GM18861 (cell line): Measurements from ENCODE around the gene LGI2.

ENCODE experiments used
- ATAC-seq: cut with Tn5 transposase; IDR thresholded peaks from one replicate; pipeline ENCODE4 v1.9.1; 2021; ENCODE audit not compliant: unreplicated experiment

The LGI2 gene

DNA sequence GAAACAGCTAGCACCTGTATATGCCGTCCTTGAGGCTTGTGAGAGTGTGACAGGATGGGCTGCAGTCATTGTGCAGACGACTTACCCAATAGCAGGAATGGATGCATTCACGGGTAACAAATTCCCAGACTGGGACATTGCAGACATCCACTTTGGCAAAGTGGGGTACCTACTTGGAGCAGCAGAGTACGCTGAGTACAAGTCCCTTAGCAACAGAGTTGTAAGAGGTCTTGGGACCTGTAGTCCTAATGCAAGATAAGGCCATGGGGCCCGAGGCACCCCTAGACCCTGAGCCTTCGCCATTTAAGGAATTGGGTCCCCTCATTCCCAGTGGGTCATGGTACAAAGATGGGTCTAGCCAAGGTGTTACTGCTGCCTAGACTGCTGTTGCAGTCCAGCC lies 62.5 kb downstream of the LGI2 start:
- ATAC-seq, result no peak

DNA sequence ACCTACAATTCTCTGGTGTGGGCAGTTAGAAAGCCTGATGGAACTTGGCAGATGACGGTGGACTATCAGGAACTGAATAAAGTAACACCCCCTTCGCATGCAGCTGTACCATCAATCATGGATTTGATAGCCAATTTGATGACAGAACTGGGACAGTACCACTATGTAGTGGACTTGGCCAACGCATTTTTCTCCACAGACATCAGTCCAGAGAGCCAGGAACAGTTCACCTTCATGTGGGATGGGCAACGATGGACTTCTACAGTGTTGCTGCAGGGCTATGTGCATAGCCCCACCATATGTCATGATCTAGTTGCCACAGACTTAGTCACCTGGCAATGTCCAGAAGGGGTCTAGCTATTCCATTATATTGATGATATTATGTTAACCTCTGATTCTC lies 63.4 kb downstream of the LGI2 start:
- no peak for ATAC-seq

DNA sequence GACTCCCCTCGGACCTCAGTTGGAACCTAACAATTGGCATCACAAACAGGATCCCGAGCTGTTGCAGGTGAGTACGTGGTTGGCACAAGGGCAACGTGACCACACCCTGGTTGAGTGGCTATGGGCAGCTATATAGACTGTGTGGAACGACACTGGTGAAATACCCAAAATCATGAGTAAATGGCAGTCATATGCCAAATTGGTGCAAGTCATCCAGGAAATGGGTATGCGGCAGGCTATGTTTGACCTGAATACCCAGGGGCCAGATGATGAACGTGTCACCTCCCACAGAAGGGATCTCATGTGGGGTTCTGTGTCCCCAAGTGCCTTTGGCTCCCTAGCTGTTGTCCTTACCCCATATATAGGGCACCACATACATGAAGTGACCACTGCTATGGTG lies 64.7 kb downstream of the LGI2 start:
- ATAC-seq, result no peak

GRCh38 chr4:24965627-24966026 lies 65.1 kb downstream of the LGI2 start:
- no peak for ATAC-seq

- ATAC-seq, result no peak
These were observed 67.5 kb downstream of the LGI2 start for GRCh38 chr4:24963277-24963676.

GRCh38 chr4:24957886-24958285 lies 72.9 kb downstream of the LGI2 start:
- ATAC-seq, result no peak

- ATAC-seq, result no peak
These were observed 74.0 kb downstream of the LGI2 start for GRCh38 chr4:24956763-24957162.

GRCh38 chr4:24956091-24956490 lies 74.7 kb downstream of the LGI2 start:
- no peak for ATAC-seq

GRCh38 chr4:24952667-24953066 lies 78.1 kb downstream of the LGI2 start:
- ATAC-seq, result no peak

GRCh38 chr4:24949970-24950369 lies 80.8 kb downstream of the LGI2 start:
- no peak for ATAC-seq
